ENCODE results near the gene CDK5. TPM values are rescaled to one million over a fixed set of nuclear protein-coding genes. Genes with fewer than 3 reads are reported as not detected.
A peak's percentile ranks its signal among the peaks of the same experiment; 100 is the strongest.

Gene CDK5
- total and polyA plus RNA-seq, 9 of the 15 experiments (the other 6 are each of a cell fraction or from before 2014, with no cell fraction given) = 3.2 to 38.0 (median 27.5) TPM

- TF ChIP-seq NR0B1 (IDR thresholded peaks at IDR 0.05; ENCODE audit: partially characterized antibody) (no peak), NEUROD1 (IDR thresholded peaks at IDR 0.05; ENCODE audit: borderline replicate concordance, low read depth, low read length, partially characterized antibody) (peak; percentile 81), RBM39 (optimal IDR thresholded peaks at IDR 0.05; ENCODE audit: low read depth, low read length) (no peak), ZNF830 (CRISPR knock-in tag; IDR thresholded peaks at IDR 0.05) (peak; percentile 47; the same call in 1 of the 2 replicates), POLR2H (tag; IDR thresholded peaks at IDR 0.05; ENCODE audit: low read depth) (no peak), FOXA1 (IDR thresholded peaks at IDR 0.05; ENCODE audit: borderline replicate concordance) (no peak), CHD1 (IDR thresholded peaks at IDR 0.05; ENCODE audit: low read length) (peak; percentile 83), SIN3B (IDR thresholded peaks at IDR 0.05; ENCODE audit: low read depth) (0 out of 2 replicates have a peak, but pooled peaks have one; percentile 79), FOXA3 (CRISPR knock-in tag; conservative IDR thresholded peaks at IDR 0.05 in 1 of 2, IDR thresholded peaks at IDR 0.05 in 1 of 2) (peak in 1 of 2 experiments; percentile 46; a peak in 1 of 4 replicates), RBM17 (IDR thresholded peaks at IDR 0.05; ENCODE audit: borderline replicate concordance, low read depth, low read length) (no peak), NR2F6 (CRISPR knock-in tag; IDR thresholded peaks at IDR 0.05) (no peak), MAFF (IDR thresholded peaks at IDR 0.05; ENCODE audit: low read length) (no peak), DEAF1 (CRISPR knock-in tag; IDR thresholded peaks at IDR 0.05) (no peak), CBX5 (IDR thresholded peaks at IDR 0.05; ENCODE audit: borderline replicate concordance, low read depth) (no peak), KLF1 (tag; IDR thresholded peaks at IDR 0.05) (no peak; the same call in 1 of the 2 replicates), JUND (IDR thresholded peaks at IDR 0.05; ENCODE audit: borderline replicate concordance, low read depth, low read length) (peak; percentile 83), JUND (tag; IDR thresholded peaks at IDR 0.05; ENCODE audit: borderline replicate concordance, low read depth, low read length) (no peak; the same call in 2 of the 3 replicates), USF1 (CRISPR knock-in tag; IDR thresholded peaks at IDR 0.05) (peak; percentile 71), SRSF1 (IDR thresholded peaks at IDR 0.05; ENCODE audit: low read depth, low read length) (0 out of 2 replicates have a peak, but pooled peaks have one; percentile 73), SIX5 (IDR thresholded peaks at IDR 0.05; ENCODE audit: borderline replicate concordance in 1 of 2, insufficient read depth in 1 of 2, low read depth in 1 of 2, low read length in 2 of 2) (peak; percentile 31 to 36; a peak in 1 of 4 replicates)
Measured at GRCh38 chr7:151008511-151009323, 49.0 kb downstream of the CDK5 start (continued).

All from K562 (cell line).